Parathyroid adenoma (tissue), 2 donors: Measurements from ENCODE around the gene ARSK.

Experiments
- H2AFZ ChIP-seq: fragments of 300-600 bp; sonication (generic); one replicate; pipeline ENCODE4 v1.7.0; 2017; ENCODE audit warnings: antibody characterized with exemption, mild to moderate bottlenecking
- H3K27ac ChIP-seq: fragments of 300-600 bp; sonication (generic); one replicate; pipeline ENCODE4 v1.7.0; 2017
- H3K27me3 ChIP-seq: fragments of 300-600 bp; sonication (generic); one replicate; pipeline ENCODE4 v1.7.0; 2017; ENCODE audit warnings: low read length; ENCODE audit not compliant: control insufficient read depth, insufficient read depth
- H3K36me3 ChIP-seq: fragments of 300-600 bp; sonication (generic); one replicate; pipeline ENCODE4 v1.7.0; 2017; ENCODE audit warnings: low read length; ENCODE audit not compliant: control insufficient read depth, insufficient read depth
- H3K4me1 ChIP-seq: fragments of 300-600 bp; sonication (generic); one replicate; pipeline ENCODE4 v1.7.0; 2017; ENCODE audit warnings: control low read depth
- H3K4me2 ChIP-seq: fragments of 300-600 bp; sonication (generic); one replicate; pipeline ENCODE4 v1.7.0; 2017; ENCODE audit warnings: low read length
- H3K4me3 ChIP-seq: fragments of 300-600 bp; sonication (generic); one replicate; pipeline ENCODE4 v1.7.0; 2017; ENCODE audit warnings: low read depth, low read length
- H3K79me2 ChIP-seq: fragments of 300-600 bp; sonication (generic); one replicate; pipeline ENCODE4 v1.7.0; 2017; ENCODE audit warnings: control low read depth
- H3K9ac ChIP-seq: fragments of 300-600 bp; sonication (generic); one replicate; pipeline ENCODE4 v1.7.0; 2017; ENCODE audit warnings: mild to moderate bottlenecking
- H3K9me3 ChIP-seq: fragments of 300-600 bp; sonication (generic); one replicate; pipeline ENCODE4 v1.7.0; 2017; ENCODE audit warnings: low read length; ENCODE audit not compliant: control insufficient read depth
- TF ChIP-seq, protein P1 (sequence below): fragments of 300-600 bp; sonication (generic); IDR thresholded peaks from one replicate; pipeline ENCODE4 v1.7.0; 2017; ENCODE audit warnings: antibody characterized with exemption, mild to moderate bottlenecking
- donor health status: primary hyperparathyroidism.

Gene ARSK

GRCh38 chr5:95626701-95627100, 71.8 kb downstream of the ARSK start:
- Histone ChIP-seq H3K4me1 (no peaks in the 10 kb centered on the region), H3K36me3 (no peaks in the 10 kb centered on the region), H3K4me3 (no peak overlapping the region), H3K9me3 (no peaks in the 10 kb centered on the region), H3K9ac (no peak overlapping the region), H3K79me2 (no peaks in the 10 kb centered on the region), H3K4me2 (no peak overlapping the region), H3K27me3 (no peaks in the 10 kb centered on the region), H3K27ac (no peak overlapping the region), H2AFZ (no peak overlapping the region)
- TF ChIP-seq, protein P1, sequence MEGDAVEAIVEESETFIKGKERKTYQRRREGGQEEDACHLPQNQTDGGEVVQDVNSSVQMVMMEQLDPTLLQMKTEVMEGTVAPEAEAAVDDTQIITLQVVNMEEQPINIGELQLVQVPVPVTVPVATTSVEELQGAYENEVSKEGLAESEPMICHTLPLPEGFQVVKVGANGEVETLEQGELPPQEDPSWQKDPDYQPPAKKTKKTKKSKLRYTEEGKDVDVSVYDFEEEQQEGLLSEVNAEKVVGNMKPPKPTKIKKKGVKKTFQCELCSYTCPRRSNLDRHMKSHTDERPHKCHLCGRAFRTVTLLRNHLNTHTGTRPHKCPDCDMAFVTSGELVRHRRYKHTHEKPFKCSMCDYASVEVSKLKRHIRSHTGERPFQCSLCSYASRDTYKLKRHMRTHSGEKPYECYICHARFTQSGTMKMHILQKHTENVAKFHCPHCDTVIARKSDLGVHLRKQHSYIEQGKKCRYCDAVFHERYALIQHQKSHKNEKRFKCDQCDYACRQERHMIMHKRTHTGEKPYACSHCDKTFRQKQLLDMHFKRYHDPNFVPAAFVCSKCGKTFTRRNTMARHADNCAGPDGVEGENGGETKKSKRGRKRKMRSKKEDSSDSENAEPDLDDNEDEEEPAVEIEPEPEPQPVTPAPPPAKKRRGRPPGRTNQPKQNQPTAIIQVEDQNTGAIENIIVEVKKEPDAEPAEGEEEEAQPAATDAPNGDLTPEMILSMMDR, result no peak

DNA sequence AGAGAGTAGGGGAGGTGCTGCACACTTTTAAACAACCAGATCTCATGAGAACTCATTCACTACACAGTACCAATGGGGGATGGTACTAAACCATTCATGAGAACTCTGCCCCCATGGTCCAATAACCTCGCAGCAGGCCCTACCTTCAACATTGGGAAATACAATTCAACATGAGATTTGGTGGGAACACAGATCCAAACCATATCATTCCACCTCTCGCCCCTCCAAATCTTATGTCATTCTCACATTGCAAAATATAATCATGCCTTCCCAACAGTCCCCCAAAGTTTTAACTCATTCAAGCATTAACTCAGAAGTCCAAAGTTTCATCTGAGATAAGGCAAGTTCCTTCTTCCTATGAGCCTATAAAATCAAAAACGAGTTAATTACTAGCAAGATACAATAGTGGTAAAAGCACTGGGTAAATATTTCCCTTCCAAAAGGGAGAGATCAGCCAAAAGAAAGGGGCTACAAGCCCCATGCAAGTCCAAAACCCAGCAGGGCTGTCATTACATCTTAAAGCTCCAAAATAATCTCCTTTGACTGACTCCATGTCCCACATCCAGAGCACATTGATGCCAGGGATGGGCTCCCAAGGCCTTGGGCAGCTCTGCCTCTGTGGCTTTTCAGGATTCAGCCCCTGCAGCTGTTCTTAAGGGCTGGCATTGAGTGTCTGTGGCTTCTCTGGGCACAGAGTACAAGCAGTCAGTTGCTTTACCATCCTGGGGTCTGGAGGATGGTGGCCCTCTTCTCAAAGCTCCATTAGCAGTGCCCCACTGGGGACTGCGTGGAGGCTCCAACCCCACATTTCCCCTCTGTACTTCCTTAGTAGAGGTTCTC, 73.3 kb downstream of the ARSK start:
- no peak overlapping the region for H3K27ac ChIP-seq
- TF ChIP-seq, protein P1, result no peak
- no peaks in the 10 kb centered on the region for H3K27me3 ChIP-seq
- H3K4me3 ChIP-seq, result no peak overlapping the region
- H2AFZ ChIP-seq, result no peak overlapping the region
- H3K79me2 ChIP-seq, result no peaks in the 10 kb centered on the region
- H3K9me3 ChIP-seq, result no peaks in the 10 kb centered on the region
- no peak overlapping the region for H3K9ac ChIP-seq
- H3K4me2 ChIP-seq, result no peak overlapping the region
- no peaks in the 10 kb centered on the region for H3K4me1 ChIP-seq
- H3K36me3 ChIP-seq, result no peaks in the 10 kb centered on the region

GRCh38 chr5:95628933-95629332, 74.0 kb downstream of the ARSK start:
- no peaks in the 10 kb centered on the region for H3K36me3 ChIP-seq
- no peaks in the 10 kb centered on the region for H3K79me2 ChIP-seq
- H3K9me3 ChIP-seq, result no peaks in the 10 kb centered on the region
- no peak overlapping the region for H3K4me2 ChIP-seq
- H3K4me1 ChIP-seq, result no peaks in the 10 kb centered on the region
- H3K27ac ChIP-seq, result no peak overlapping the region
- no peak overlapping the region for H3K4me3 ChIP-seq
- TF ChIP-seq, protein P1, result no peak
- H3K27me3 ChIP-seq, result no peaks in the 10 kb centered on the region
- H3K9ac ChIP-seq, result no peak overlapping the region
- no peak overlapping the region for H2AFZ ChIP-seq

- H2AFZ ChIP-seq, result no peak overlapping the region
- no peaks in the 10 kb centered on the region for H3K27me3 ChIP-seq
- H3K36me3 ChIP-seq, result no peaks in the 10 kb centered on the region
- TF ChIP-seq, protein P1, result no peak
- H3K9me3 ChIP-seq, result no peaks in the 10 kb centered on the region
- no peak overlapping the region for H3K4me3 ChIP-seq
- H3K9ac ChIP-seq, result no peak overlapping the region
- H3K79me2 ChIP-seq, result no peaks in the 10 kb centered on the region
- H3K27ac ChIP-seq, result no peak overlapping the region
- H3K4me1 ChIP-seq, result no peaks in the 10 kb centered on the region
- no peak overlapping the region for H3K4me2 ChIP-seq
These were observed 75.6 kb downstream of the ARSK start for GRCh38 chr5:95630394-95630917.
